Heart left ventricle (tissue), 16 donors: ENCODE results near the gene AAK1. TPM values are rescaled to one million over a fixed set of nuclear protein-coding genes. Genes with fewer than 3 reads are reported as not detected.
A peak's percentile ranks its signal among the peaks of the same experiment; 100 is the strongest.
"Not testable (repeated sequence)": the region's sequence is repeated elsewhere in the genome, so short reads cannot be mapped to it uniquely, and the experiment has no call there.

Source experiments
- ATAC-seq, 4 donors: fragments of 200-7000 bp; cut with Tn5 transposase; one replicate each; pipeline ENCODE4 v1.9.1; 2020 to 2022; ENCODE audit warnings: moderate library complexity in 4 of 4, mild to moderate bottlenecking in 3 of 4, moderate number of reproducible peaks in 1 of 4
- DNase-seq, 5 donors: peaks; one replicate each; pipeline ENCODE4 v3.0.0-alpha.2; 2020
- H3K27ac ChIP-seq, 12 donors: fragments of 200-600 bp; sonication (generic) in 4 of 12; one replicate each; pipeline versions ENCODE4 v1.5.0 to v1.8.0; 2016 to 2022; ENCODE audit warnings: mild to moderate bottlenecking in 2 of 12
- H3K27me3 ChIP-seq, 9 donors: fragments of 200-600 bp; sonication (generic) in 2 of 9; one replicate each; pipeline versions ENCODE4 v1.5.1 to v1.8.0; 2016 to 2022; ENCODE audit warnings: mild to moderate bottlenecking in 3 of 9
- H3K36me3 ChIP-seq, 9 donors: fragments of 200-600 bp; sonication (generic) in 2 of 9; one replicate each; pipeline versions ENCODE4 v1.5.0 to v1.8.0; 2018 to 2022; ENCODE audit warnings: mild to moderate bottlenecking in 2 of 9
- H3K4me1 ChIP-seq, 12 donors: fragments of 200-600 bp; sonication (generic) in 4 of 12; one replicate each; pipeline versions ENCODE4 v1.5.0 to v1.8.0; 2016 to 2022; ENCODE audit warnings: mild to moderate bottlenecking in 3 of 12
- H3K4me3 ChIP-seq, 12 donors: fragments of 200-600 bp; sonication (generic) in 4 of 12; one replicate each; pipeline versions ENCODE4 v1.5.0 to v1.8.0; 2017 to 2022; ENCODE audit warnings: mild to moderate bottlenecking in 9 of 12, moderate library complexity in 4 of 12
- H3K9me3 ChIP-seq, 12 donors: fragments of 200-600 bp; sonication (generic) in 4 of 12; one replicate each; pipeline versions ENCODE4 v1.5.0 to v1.8.0; 2016 to 2022; ENCODE audit warnings: mild to moderate bottlenecking in 1 of 12
- POLR2A ChIP-seq, 2 donors: fragments of 450-650 bp; IDR thresholded peaks; one replicate each; pipeline ENCODE4 v1.6.1; 2017; ENCODE audit warnings: antibody characterized with exemption in 2 of 2, mild to moderate bottlenecking in 2 of 2, moderate library complexity in 2 of 2
- WGBS, 4 donors: extraction: QIAGEN DNeasy Blood & Tissue Kit in 2 of 4; methylation state at CpG; one replicate each; pipeline versions ENCODE4 v1.1.5 to v1.1.7; 2013 to 2018; 5-methylcytosine and 5-hydroxymethylcytosine counted together
- intact Hi-C, 10 donors: fragments of 100-400 bp; cut with DNase I; formaldehyde crosslinking; loops; one replicate each; pipeline versions ENCODE4 v1.11.1 to v1.14.2; 2022
- polyA plus RNA-seq, 2 donors: library from polyadenylated mRNA; stranded (reverse); fragments of 200-250 nt; gene quantifications; one replicate each; pipeline ENCODE4 v1.2.3, GENCODE V29; 2013
- total RNA-seq, 9 donors: library from RNA; depleted of rRNA in 2 of 9; stranded (reverse); fragments of >200 nt in 2 of 9; fragmentation: NEBNext Ultra II Directional in 3 of 9; extraction: Animal tissue kit (Norgen Biotek cat#: 25700) in 3 of 9; gene quantifications; one replicate each; pipeline versions ENCODE4 v1.1.0 to v1.2.4, GENCODE V29; 2016 to 2023
- TF ChIP-seq, protein P1 (sequence below), 12 donors: fragments of 200-600 bp; sonication (generic) in 4 of 12; IDR thresholded peaks; one replicate each; pipeline versions ENCODE4 v1.5.0 to v1.8.0; 2018 to 2022; ENCODE audit warnings: antibody characterized with exemption in 12 of 12, mild to moderate bottlenecking in 5 of 12
- donor health status: ischemic (EF 13 %, LVEDD 7.1; RV severe dilation, severe dysfunction).
- donor health status: healthy with polysubstance abuse.
- donor health status: DM: no; HTN: yes; CAD: no.
- donor health status: DM: no; HTN: no; CAD: no.
- donor health status: ischemic (EF 25% LVEDD 6.9; RV normal size, moderate dysfunction).
- donor health status: ischemic (EF 25% LVEDD 5.7; RV mildly dilated, moderate dysfunction).
- donor health status: healthy.
- donor health status: DM: yes; HTN: yes; CAD: no.
- donor health status: ischemic (EF 35%, LVEDD 5.7; RV mildly dilated, moderate dysfunction).
- donor health status: nonischemic (EF 11% LVEDD 7.7; RV severe dilation, severe dysfunction).
- donor health status: DM: yes; HTN: yes; CAD: no.
- donor health status: PGD.
- donor health status: ischemic (EF 29% LVEDD 5.4; RV normal size, mild dysfunction).
- donor health status: nonischemic (EF 23%, LVEDD 6.1; RV moderate dilation, normal function).

The AAK1 gene
- total and polyA plus RNA-seq, 11 donors = 34.4 to 167 (median 122) TPM

DNA sequence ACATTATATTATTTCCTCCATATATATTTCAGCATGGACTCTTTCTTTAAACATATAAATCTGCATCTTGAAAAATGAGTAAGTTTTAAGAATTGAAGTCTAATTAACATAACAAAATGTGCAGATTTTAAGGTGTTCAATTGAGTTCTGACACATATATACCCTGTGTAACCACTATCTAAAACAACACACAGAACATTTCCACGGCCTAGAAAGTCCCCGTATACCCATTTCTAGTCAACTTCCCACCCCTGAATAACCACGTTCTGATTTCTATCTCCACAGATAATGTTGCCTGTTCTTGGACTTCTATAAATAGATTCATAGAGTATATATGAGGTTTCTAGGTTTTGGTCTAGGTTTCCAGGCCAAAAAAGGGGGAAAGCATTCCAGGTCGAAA is 87.5 kb downstream of the AAK1 start:
- 73 to 76% (median 74%) methylated on average over 4 of the region's 4 CpGs for WGBS, 4 donors
- TF ChIP-seq POLR2A (IDR thresholded peaks at IDR 0.05) = no peak
- TF ChIP-seq, protein P1, sequence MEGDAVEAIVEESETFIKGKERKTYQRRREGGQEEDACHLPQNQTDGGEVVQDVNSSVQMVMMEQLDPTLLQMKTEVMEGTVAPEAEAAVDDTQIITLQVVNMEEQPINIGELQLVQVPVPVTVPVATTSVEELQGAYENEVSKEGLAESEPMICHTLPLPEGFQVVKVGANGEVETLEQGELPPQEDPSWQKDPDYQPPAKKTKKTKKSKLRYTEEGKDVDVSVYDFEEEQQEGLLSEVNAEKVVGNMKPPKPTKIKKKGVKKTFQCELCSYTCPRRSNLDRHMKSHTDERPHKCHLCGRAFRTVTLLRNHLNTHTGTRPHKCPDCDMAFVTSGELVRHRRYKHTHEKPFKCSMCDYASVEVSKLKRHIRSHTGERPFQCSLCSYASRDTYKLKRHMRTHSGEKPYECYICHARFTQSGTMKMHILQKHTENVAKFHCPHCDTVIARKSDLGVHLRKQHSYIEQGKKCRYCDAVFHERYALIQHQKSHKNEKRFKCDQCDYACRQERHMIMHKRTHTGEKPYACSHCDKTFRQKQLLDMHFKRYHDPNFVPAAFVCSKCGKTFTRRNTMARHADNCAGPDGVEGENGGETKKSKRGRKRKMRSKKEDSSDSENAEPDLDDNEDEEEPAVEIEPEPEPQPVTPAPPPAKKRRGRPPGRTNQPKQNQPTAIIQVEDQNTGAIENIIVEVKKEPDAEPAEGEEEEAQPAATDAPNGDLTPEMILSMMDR (IDR thresholded peaks at IDR 0.05) = no peak
- peaks cover 10 to 45% (median 34%) of the 10 kb centered on the region in 12 donors for H3K4me1 ChIP-seq
- H3K9me3 ChIP-seq = no peaks in the 10 kb centered on the region
- H3K4me3 ChIP-seq = no peak overlapping the region
- H3K27ac ChIP-seq = no peak overlapping the region
- no peak for ATAC-seq
- no peak for DNase-seq
- intact Hi-C loops = loop anchor here in 7 of 10 donors (5.0 to 10.0 kb wide), 4 partner anchors 71 to 261 kb away; no protein-coding TSS in a partner anchor
- peaks cover 0 to 8% (median 4%) of the 10 kb centered on the region in 9 donors for H3K36me3 ChIP-seq
- no peaks in the 10 kb centered on the region for H3K27me3 ChIP-seq

GRCh38 chr2:69554981-69555380 is 88.6 kb downstream of the AAK1 start:
- peaks cover 8 to 42% (median 25%) of the 10 kb centered on the region in 12 donors for H3K4me1 ChIP-seq
- peaks cover 0 to 8% (median 4%) of the 10 kb centered on the region in 9 donors for H3K36me3 ChIP-seq
- ATAC-seq = peak; percentile 7 to 62 (median 52)

DNA sequence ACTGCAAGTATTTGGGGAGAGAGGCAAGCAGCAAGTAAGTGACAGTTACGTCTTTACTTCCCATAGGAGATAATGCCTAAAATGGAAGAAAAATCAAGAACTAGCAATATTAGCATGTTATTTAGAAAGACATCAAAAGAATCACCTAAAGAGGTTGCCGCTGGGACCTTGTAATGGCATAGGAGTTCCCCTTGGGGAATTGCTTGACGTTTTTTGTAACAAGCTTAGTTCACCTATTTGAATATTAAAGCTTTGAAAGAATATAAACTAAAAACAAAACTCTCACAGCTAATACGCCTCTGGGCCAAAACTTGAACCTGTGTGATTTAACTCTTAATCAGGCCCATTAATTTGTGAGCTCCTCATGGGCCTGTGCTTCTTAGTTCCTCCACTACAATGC is 89.0 kb downstream of the AAK1 start:
- DNase-seq (no peak), ATAC-seq (no peak)
- H3K27ac ChIP-seq = peak overlapping the region in 8 of 12 donors; percentile 1 to 71 (median 30)
- 66 to 85% (median 76%) methylated on average over 4 of the region's 4 CpGs for WGBS, 4 donors
- H3K9me3 ChIP-seq = no peaks in the 10 kb centered on the region
- H3K4me3 ChIP-seq = no peak overlapping the region
- H3K4me1 ChIP-seq = peaks cover 8 to 41% (median 21%) of the 10 kb centered on the region in 12 donors
- peaks cover 0 to 8% (median 4%) of the 10 kb centered on the region in 9 donors for H3K36me3 ChIP-seq
- TF ChIP-seq, protein P1 (IDR thresholded peaks at IDR 0.05) = no peak
- no peak for TF ChIP-seq POLR2A (IDR thresholded peaks at IDR 0.05)
- H3K27me3 ChIP-seq = no peaks in the 10 kb centered on the region
- intact Hi-C loops = loop anchor here in 2 of 10 donors (10.0 kb wide), 1 partner anchor 260 kb away; no protein-coding TSS in a partner anchor

More at GRCh38 chr2:69554981-69555380, 88.6 kb downstream of the AAK1 start:
- intact Hi-C loops = loop anchor here in 7 of 10 donors (5.0 to 10.0 kb wide), 4 partner anchors 72 to 262 kb away; no protein-coding TSS in a partner anchor
- Histone ChIP-seq H3K27ac (peak overlapping the region in 9 of 12 donors; percentile 1 to 71 (median 28)), H3K27me3 (no peaks in the 10 kb centered on the region), H3K4me3 (no peak overlapping the region), H3K9me3 (no peaks in the 10 kb centered on the region)
- TF ChIP-seq, protein P1 (IDR thresholded peaks at IDR 0.05) = no peak
- no peak for TF ChIP-seq POLR2A (IDR thresholded peaks at IDR 0.05)
- WGBS, 4 donors = 27 to 43% (median 29%) methylated on average over 3 of the region's 3 CpGs
- no peak for DNase-seq

- TF ChIP-seq POLR2A (IDR thresholded peaks at IDR 0.05) = no peak
- TF ChIP-seq, protein P1 (IDR thresholded peaks at IDR 0.05) = no peak
- WGBS, 4 donors = 68 to 82% (median 73%) methylated on average over 7 of the region's 7 CpGs
- H3K9me3 ChIP-seq = no peaks in the 10 kb centered on the region
- DNase-seq (no peak), ATAC-seq (no peak)
- peak overlapping the region in 2 of 12 donors; percentile 31 to 71 for H3K27ac ChIP-seq
- H3K4me3 ChIP-seq = no peak overlapping the region
- peaks cover 0 to 8% (median 4%) of the 10 kb centered on the region in 9 donors for H3K36me3 ChIP-seq
- intact Hi-C loops = loop anchor here in 2 of 10 donors (10.0 kb wide), 1 partner anchor 261 kb away; no protein-coding TSS in a partner anchor
- H3K27me3 ChIP-seq = no peaks in the 10 kb centered on the region
- peaks cover 8 to 37% (median 20%) of the 10 kb centered on the region in 12 donors for H3K4me1 ChIP-seq
Measured at GRCh38 chr2:69553991-69554390, 89.5 kb downstream of the AAK1 start.

GRCh38 chr2:69550511-69550910 is 93.0 kb downstream of the AAK1 start:
- peaks cover 0 to 14% (median 0%) of the 10 kb centered on the region in 12 donors for H3K9me3 ChIP-seq
- H3K27ac ChIP-seq, H3K27me3 ChIP-seq, DNase-seq, ATAC-seq, H3K4me3 ChIP-seq: not testable (repeated sequence)
- intact Hi-C loops = loop anchor here in 2 of 10 donors (10.0 kb wide), 1 partner anchor 264 kb away; no protein-coding TSS in a partner anchor
- 92 to 98% (median 95%) methylated on average over 12 of the region's 12 CpGs for WGBS, 4 donors
- H3K4me1 ChIP-seq = peaks cover 3 to 50% (median 15%) of the 10 kb centered on the region in 12 donors
- peaks cover 0 to 13% (median 0%) of the 10 kb centered on the region in 9 donors for H3K36me3 ChIP-seq
